Measurements from ENCODE around the gene DGKB. TPM values are rescaled to one million over a fixed set of nuclear protein-coding genes. Genes with fewer than 3 reads are reported as not detected.
A peak's percentile ranks its signal among the peaks of the same experiment; 100 is the strongest.

Gene DGKB
- total and polyA plus RNA-seq, 8 donors = 0.16 to 1.3 (median 0.40) TPM

DNA sequence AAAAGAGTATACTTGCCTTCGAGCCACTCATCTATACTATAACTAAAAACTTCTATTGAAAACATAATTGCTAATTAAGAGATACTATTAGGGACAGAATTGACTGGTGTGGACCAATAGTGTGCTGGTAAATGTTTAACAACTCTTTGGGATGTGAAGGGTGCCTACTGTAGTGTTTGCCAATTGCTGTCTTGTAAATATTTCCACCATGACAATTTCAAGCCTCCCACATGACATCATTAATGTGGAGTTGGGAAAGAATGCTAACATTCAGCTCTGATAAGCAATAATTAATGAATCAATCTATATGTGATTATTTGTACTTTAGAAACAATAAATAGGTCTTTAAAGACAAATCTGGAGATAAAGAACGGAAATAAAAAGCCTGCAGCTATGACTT is 136.8 kb downstream of the DGKB start:
- H3K9me3 ChIP-seq = no peaks in the 10 kb centered on the region
- 51 to 63% methylated on average over 2 of the region's 2 CpGs for WGBS, 2 donors
- peaks cover 0 to 6% (median 0%) of the 10 kb centered on the region in 3 donors for H3K4me1 ChIP-seq
- ATAC-seq (no peak), DNase-seq (no peak), FAIRE-seq (no peak)
- intact Hi-C loops (cut with DNase I) = no loop called here
- TF ChIP-seq, protein P1, sequence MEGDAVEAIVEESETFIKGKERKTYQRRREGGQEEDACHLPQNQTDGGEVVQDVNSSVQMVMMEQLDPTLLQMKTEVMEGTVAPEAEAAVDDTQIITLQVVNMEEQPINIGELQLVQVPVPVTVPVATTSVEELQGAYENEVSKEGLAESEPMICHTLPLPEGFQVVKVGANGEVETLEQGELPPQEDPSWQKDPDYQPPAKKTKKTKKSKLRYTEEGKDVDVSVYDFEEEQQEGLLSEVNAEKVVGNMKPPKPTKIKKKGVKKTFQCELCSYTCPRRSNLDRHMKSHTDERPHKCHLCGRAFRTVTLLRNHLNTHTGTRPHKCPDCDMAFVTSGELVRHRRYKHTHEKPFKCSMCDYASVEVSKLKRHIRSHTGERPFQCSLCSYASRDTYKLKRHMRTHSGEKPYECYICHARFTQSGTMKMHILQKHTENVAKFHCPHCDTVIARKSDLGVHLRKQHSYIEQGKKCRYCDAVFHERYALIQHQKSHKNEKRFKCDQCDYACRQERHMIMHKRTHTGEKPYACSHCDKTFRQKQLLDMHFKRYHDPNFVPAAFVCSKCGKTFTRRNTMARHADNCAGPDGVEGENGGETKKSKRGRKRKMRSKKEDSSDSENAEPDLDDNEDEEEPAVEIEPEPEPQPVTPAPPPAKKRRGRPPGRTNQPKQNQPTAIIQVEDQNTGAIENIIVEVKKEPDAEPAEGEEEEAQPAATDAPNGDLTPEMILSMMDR (IDR thresholded peaks at IDR 0.05) = no peak
- H3K27me3 ChIP-seq = peaks cover 0 to 5% (median 0%) of the 10 kb centered on the region in 4 donors
- no peaks in the 10 kb centered on the region for H3K36me3 ChIP-seq
- H3K4me3 ChIP-seq = no peak overlapping the region
- H3K27ac ChIP-seq = no peak overlapping the region

DNA sequence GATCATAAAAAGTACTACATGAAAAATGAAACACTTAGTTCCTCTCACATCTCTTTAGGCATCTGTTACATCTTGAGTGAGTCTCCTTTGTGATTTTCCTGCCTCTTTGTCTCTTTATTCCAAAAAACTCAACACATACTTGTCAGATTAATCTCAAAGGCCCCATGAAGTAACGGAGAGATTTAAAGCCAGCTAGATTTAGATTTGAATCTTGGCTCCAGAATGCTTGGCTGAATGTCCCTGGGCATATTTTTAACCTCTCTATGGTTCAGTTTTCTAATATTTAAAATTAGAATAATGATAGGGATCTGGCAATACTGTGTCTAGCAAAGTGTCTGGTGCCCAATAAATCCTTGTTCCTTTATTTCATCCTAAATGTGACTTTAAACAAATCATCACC is 140.0 kb downstream of the DGKB start:
- no peaks in the 10 kb centered on the region for H3K36me3 ChIP-seq
- ATAC-seq = no peak
- H3K27me3 ChIP-seq = peaks cover 0 to 5% (median 0%) of the 10 kb centered on the region in 4 donors
- 19 to 54% methylated on average over 1 of the region's 1 CpG for WGBS, 2 donors
- DNase-seq = no peak
- peaks cover 0 to 6% (median 0%) of the 10 kb centered on the region in 3 donors for H3K4me1 ChIP-seq
- no peak for FAIRE-seq
- no peaks in the 10 kb centered on the region for H3K9me3 ChIP-seq
- no peak overlapping the region for H3K27ac ChIP-seq
- TF ChIP-seq, protein P1 (IDR thresholded peaks at IDR 0.05) = no peak
- intact Hi-C loops (cut with DNase I) = no loop called here
- H3K4me3 ChIP-seq = no peak overlapping the region

DNA sequence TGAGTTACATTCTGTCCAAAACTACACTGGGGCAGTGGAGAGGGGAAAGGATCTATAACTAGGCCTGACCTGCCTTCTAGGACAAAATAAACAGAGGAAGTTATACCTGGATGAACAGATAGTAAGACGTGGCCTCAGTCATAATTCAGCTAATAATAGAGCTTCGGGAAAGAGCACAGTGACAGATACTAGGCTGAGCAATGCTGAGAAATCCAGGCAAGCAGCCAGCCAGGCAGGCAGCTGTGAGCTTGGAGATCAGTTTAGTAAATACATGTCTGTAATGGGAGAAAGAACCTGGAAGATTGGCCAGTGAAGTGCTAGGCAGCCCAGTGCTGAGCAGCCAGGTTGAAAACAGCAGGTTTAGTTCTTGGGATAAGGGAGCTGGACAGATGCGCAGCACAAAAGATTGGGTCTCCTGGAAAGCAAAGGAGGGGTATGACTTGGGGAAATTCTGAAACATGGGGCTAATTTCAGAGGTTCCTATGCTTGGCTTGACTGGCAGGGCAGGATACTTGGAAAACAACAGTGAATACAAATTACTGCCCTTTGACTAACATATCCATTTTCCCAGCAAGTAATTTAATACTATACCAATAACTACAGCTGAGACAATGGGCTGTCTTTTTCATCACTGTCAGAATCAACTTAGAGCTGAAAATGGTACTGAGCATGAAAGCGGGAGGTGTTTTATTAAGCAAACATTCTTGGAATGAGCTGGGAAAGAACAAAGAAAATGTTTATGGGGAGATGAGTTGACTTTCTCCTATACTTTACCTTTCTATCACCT is 140.8 kb downstream of the DGKB start:
- peaks cover 0 to 6% (median 0%) of the 10 kb centered on the region in 3 donors for H3K4me1 ChIP-seq
- intact Hi-C loops (cut with DNase I) = no loop called here
- no peaks in the 10 kb centered on the region for H3K9me3 ChIP-seq
- TF ChIP-seq, protein P1 (IDR thresholded peaks at IDR 0.05) = no peak
- H3K4me3 ChIP-seq = no peak overlapping the region
- FAIRE-seq = peak; percentile 20
- H3K27me3 ChIP-seq = peaks cover 0 to 4% (median 0%) of the 10 kb centered on the region in 4 donors
- peak; percentile 54 to 74 (median 70) for DNase-seq
- 32 to 34% methylated on average over 4 of the region's 4 CpGs for WGBS, 2 donors
- no peak overlapping the region for H3K27ac ChIP-seq
- peak; percentile 88 to 98 (median 98) for ATAC-seq
- H3K36me3 ChIP-seq = no peaks in the 10 kb centered on the region

DNA sequence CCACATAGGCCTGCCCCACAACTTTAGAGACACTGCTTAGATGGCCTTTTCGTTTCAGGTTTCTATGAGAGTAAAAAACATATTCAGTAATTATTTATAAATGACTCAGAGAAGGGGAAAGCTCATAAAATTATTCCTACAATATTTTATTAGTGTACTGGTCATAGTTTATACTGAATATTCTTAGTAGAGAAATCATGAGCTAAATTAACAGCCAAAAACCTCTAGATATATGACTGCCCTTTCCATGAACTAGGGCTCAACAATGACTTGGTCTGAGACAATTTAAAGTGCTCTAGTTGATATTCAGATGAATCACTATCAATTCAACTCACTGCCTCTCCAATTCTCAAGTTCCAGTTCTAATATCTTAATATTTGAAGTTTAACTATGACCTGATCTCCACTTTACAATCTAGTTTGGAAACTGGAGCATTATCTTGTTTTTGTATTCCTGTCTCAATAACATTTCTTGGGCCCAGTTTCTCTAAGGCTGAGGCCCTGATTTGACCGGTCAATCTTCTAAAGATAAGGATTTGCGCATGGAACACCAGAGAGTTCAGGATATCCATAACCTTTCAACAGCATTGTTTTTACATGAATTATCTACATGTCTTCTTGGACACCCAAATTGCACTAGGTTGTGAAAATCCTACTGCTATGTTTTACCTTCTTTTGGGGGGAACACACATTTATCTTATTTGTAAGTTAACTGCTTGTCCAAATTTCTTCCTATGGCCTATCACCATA is 141.6 kb downstream of the DGKB start:
- 48 to 64% methylated on average over 3 of the region's 3 CpGs for WGBS, 2 donors
- no peaks in the 10 kb centered on the region for H3K9me3 ChIP-seq
- ATAC-seq (no peak), FAIRE-seq (peak; percentile 53), DNase-seq (no peak)
- intact Hi-C loops (cut with DNase I) = no loop called here
- TF ChIP-seq, protein P1 (IDR thresholded peaks at IDR 0.05) = no peak
- H3K36me3 ChIP-seq = no peaks in the 10 kb centered on the region
- no peak overlapping the region for H3K4me3 ChIP-seq
- peaks cover 0 to 6% (median 0%) of the 10 kb centered on the region in 3 donors for H3K4me1 ChIP-seq
- H3K27ac ChIP-seq = no peak overlapping the region
- no peaks in the 10 kb centered on the region for H3K27me3 ChIP-seq
